ENCODE results near the gene UBR2. TPM values are rescaled to one million over a fixed set of nuclear protein-coding genes. Genes with fewer than 3 reads are reported as not detected.
A peak's percentile ranks its signal among the peaks of the same experiment; 100 is the strongest.

The UBR2 gene
- total and polyA plus RNA-seq, 2 of the 13 experiments (the other 11 are each of a cell fraction or from before 2014, with no cell fraction given): 17.6 to 29.3 TPM

DNA sequence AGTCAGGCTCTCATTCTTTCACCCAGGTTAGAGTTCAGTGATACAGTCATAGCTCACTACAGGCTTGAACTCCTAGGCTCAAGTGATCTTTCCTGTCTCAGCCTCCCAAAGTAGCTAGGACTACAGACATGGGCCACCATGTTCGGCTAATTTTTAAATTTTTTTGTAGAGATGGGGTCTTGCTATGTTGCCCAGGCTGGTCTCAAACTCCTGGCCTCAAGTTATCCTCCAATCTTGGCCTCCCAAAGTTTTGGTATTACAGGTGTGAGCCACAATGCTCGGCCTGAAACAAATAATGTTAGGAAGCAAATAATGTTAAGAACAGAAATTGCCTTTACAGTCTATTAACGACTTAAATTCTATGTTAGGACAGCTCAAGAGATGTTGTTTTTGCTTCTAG, 1.8 kb upstream of the UBR2 start:
- FAIRE-seq (no peak), ATAC-seq (no peak), DNase-seq (ENCODE audit: low spot score) (no peak)
- Histone ChIP-seq H3K4me3 (replicated peaks in 1 of 3; ENCODE audit: insufficient read depth in 1 of 3, low read depth in 2 of 3, low read length in 3 of 3) (no peak overlapping the region), H3K4me2 (ENCODE audit: low read depth, low read length) (no peak overlapping the region), H3K36me3 (replicated peaks in 1 of 2; ENCODE audit: control insufficient read depth in 1 of 2, insufficient read depth in 2 of 2, low read length in 2 of 2) (no peaks in the 10 kb centered on the region), H3K9me3 (ENCODE audit: low read length) (no peaks in the 10 kb centered on the region), H3K4me1 (ENCODE audit: insufficient read depth, low read length) (peaks cover 32% of the 10 kb centered on the region), H3K27ac (ENCODE audit: extremely low read length, insufficient read depth, low read length) (no peak overlapping the region), H3K79me2 (ENCODE audit: insufficient read depth, low read length) (peaks cover 27% of the 10 kb centered on the region), H2AFZ (ENCODE audit: low read length) (no peak overlapping the region), H3K27me3 (ENCODE audit: control insufficient read depth in 1 of 2, insufficient read depth in 2 of 2, low read length in 2 of 2) (peaks cover 0 to 5% of the 10 kb centered on the region in 2 experiments; a peak in 1 of 5 replicates), H3K9ac (ENCODE audit: insufficient read depth, low read depth, low read length) (no peak overlapping the region), H4K20me1 (ENCODE audit: insufficient read depth, low read length) (0 out of 2 replicates have a peak, but pooled peaks cover 16% of the 10 kb centered on the region)
- ChIA-PET POLR2A (no interaction called here), CTCF (ENCODE audit: low intra/inter-chr PET ratio, low total read pairs) (no interaction called here)
- intact Hi-C loops (cut with micrococcal nuclease; ENCODE audit: unreplicated experiment) (loop anchor here (10.0 kb wide), 1 partner anchor 183 kb away; the partner anchor contains the start of gene TBCC), in situ Hi-C loops (cut with HindIII; ENCODE audit: extremely low pct_ligation_motif_present, low pct_unique_long_range_greater_than_20kb) (no loop called here)
- no TSS peak for BruUV-seq (replicated peaks)
- WGBS (ENCODE audit: low lambda C conversion rate): 0% methylated on average over 3 of the region's 3 CpGs
- no peak for TF ChIP-seq SKI (IDR thresholded peaks at IDR 0.05; ENCODE audit: partially characterized antibody)
- TF ChIP-seq ZNF121 (CRISPR knock-in tag; IDR thresholded peaks at IDR 0.05): peak; percentile 64; the same call in 1 of the 2 replicates

DNA sequence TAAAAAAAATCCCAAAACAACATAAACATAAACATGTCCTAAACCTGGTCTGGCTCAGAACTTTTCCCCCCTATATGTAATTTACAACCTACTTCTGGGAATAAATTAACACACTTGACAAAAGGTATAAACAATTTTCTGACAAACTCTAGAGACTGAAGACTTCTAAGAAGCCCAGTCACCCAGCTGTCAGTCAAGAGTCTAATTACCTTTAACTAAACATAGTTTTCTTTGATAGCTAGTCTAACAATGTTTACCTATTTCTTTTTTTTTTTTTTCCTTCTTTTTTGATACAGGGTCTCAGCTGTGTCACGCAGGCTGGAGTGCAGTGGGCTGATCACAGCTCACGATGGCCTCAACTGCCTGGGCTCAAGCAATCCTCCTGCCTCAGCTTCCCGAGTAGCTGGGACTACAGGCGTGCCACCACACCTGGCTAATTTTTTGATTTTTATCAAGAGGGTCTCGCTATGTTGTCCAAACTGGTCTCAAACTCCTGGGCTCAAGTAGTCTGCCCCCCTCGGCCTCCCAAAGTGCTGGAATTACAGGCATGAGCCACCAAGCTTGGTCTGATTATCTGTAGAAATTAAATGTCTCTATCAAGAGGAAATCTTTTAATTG, 932 bp upstream of the UBR2 start:
- CTCF ChIA-PET (ENCODE audit: low intra/inter-chr PET ratio, low total read pairs): no interaction called here
- in situ Hi-C loops (cut with HindIII; ENCODE audit: extremely low pct_ligation_motif_present, low pct_unique_long_range_greater_than_20kb) (no loop called here), intact Hi-C loops (cut with micrococcal nuclease; ENCODE audit: unreplicated experiment) (loop anchor here (10.0 kb wide), 1 partner anchor 182 kb away; the partner anchor contains the start of gene TBCC)
- Histone ChIP-seq H3K27me3 (ENCODE audit: control insufficient read depth in 1 of 2, insufficient read depth in 2 of 2, low read length in 2 of 2) (peaks cover 0 to 5% of the 10 kb centered on the region in 2 experiments; a peak in 1 of 5 replicates), H3K4me1 (ENCODE audit: insufficient read depth, low read length) (peaks cover 34% of the 10 kb centered on the region), H3K36me3 (replicated peaks in 1 of 2; ENCODE audit: control insufficient read depth in 1 of 2, insufficient read depth in 2 of 2, low read length in 2 of 2) (no peaks in the 10 kb centered on the region), H3K27ac (ENCODE audit: extremely low read length, insufficient read depth, low read length) (no peak overlapping the region), H2AFZ (ENCODE audit: low read length) (peak overlapping the region; percentile 30), H3K4me2 (ENCODE audit: low read depth, low read length) (peak overlapping the region; percentile 90), H4K20me1 (ENCODE audit: insufficient read depth, low read length) (0 out of 2 replicates have a peak, but pooled peaks cover 16% of the 10 kb centered on the region), H3K4me3 (replicated peaks in 1 of 3; ENCODE audit: insufficient read depth in 1 of 3, low read depth in 2 of 3, low read length in 3 of 3) (peak overlapping the region in 2 of 3 experiments; percentile 64 to 96; a peak in 4 of 6 replicates), H3K79me2 (ENCODE audit: insufficient read depth, low read length) (peaks cover 35% of the 10 kb centered on the region), H3K9ac (ENCODE audit: insufficient read depth, low read depth, low read length) (peak overlapping the region; percentile 33; the same call in 1 of the 2 replicates), H3K9me3 (ENCODE audit: low read length) (no peaks in the 10 kb centered on the region)
- ATAC-seq: no peak
- 28% methylated on average over 6 of the region's 6 CpGs for WGBS (ENCODE audit: low lambda C conversion rate)
- no TSS peak for BruUV-seq (replicated peaks)
- POLR2A ChIA-PET: interaction anchor here (1.2 to 3.3 kb wide), 7 partner anchors 12 to 1490 kb away, joined by 3 to 25 read pairs (median 9); partner anchors contain the start of genes MRPS10, NFYA, OARD1 and RPL7L1
- FAIRE-seq: no peak
- no peak for DNase-seq (ENCODE audit: low spot score)
- TF ChIP-seq SP4 (CRISPR knock-in tag; IDR thresholded peaks at IDR 0.05) (no peak), ZNF788 (CRISPR knock-in tag; IDR thresholded peaks at IDR 0.05; ENCODE audit: borderline replicate concordance) (no peak), MED8 (CRISPR knock-in tag; IDR thresholded peaks at IDR 0.05; ENCODE audit: insufficient replicate concordance) (no peak), SP5 (CRISPR knock-in tag; IDR thresholded peaks at IDR 0.05; ENCODE audit: borderline replicate concordance, low read depth) (no peak), CHCHD3 (CRISPR knock-in tag; IDR thresholded peaks at IDR 0.05) (no peak), STAG1 (CRISPR knock-in tag; IDR thresholded peaks at IDR 0.05) (no peak), CBX1 (IDR thresholded peaks at IDR 0.05; ENCODE audit: low read depth) (no peak), NR1H2 (CRISPR knock-in tag; IDR thresholded peaks at IDR 0.05; ENCODE audit: borderline replicate concordance, low read depth) (no peak), PITX1 (CRISPR knock-in tag; IDR thresholded peaks at IDR 0.05) (no peak), WIZ (CRISPR knock-in tag; IDR thresholded peaks at IDR 0.05) (0 out of 2 replicates have a peak, but pooled peaks have one; percentile 34)
- TF ChIP-seq, protein P1, sequence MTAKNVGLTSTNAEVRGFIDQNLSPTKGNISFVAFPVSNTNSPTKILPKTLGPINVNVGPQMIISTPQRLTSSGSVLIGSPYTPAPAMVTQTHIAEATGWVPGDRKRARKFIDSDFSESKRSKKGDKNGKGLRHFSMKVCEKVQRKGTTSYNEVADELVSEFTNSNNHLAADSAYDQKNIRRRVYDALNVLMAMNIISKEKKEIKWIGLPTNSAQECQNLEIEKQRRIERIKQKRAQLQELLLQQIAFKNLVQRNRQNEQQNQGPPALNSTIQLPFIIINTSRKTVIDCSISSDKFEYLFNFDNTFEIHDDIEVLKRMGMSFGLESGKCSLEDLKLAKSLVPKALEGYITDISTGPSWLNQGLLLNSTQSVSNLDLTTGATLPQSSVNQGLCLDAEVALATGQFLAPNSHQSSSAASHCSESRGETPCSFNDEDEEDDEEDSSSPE (CRISPR knock-in tag; IDR thresholded peaks at IDR 0.05): no peak
- TF ChIP-seq, protein P2, sequence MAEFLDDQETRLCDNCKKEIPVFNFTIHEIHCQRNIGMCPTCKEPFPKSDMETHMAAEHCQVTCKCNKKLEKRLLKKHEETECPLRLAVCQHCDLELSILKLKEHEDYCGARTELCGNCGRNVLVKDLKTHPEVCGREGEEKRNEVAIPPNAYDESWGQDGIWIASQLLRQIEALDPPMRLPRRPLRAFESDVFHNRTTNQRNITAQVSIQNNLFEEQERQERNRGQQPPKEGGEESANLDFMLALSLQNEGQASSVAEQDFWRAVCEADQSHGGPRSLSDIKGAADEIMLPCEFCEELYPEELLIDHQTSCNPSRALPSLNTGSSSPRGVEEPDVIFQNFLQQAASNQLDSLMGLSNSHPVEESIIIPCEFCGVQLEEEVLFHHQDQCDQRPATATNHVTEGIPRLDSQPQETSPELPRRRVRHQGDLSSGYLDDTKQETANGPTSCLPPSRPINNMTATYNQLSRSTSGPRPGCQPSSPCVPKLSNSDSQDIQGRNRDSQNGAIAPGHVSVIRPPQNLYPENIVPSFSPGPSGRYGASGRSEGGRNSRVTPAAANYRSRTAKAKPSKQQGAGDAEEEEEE (CRISPR knock-in tag; IDR thresholded peaks at IDR 0.05; ENCODE audit: borderline replicate concordance): 0 out of 2 replicates have a peak, but pooled peaks have one; percentile 21
